ENCODE data around the gene PRODH.
A peak's percentile ranks its signal among the peaks of the same experiment; 100 is the strongest.
"Not testable (repeated sequence)": the region's sequence is repeated elsewhere in the genome, so short reads cannot be mapped to it uniquely, and the experiment has no call there.

The PRODH gene

GRCh38 chr22:18958321-18958705 lies 22.2 kb upstream of the PRODH start:
- WGBS, result 94% methylated on average over 18 of the region's 18 CpGs
- not testable (repeated sequence) for H3K27me3 ChIP-seq (ENCODE audit: insufficient read depth, low read length); H3K4me1 ChIP-seq (ENCODE audit: insufficient read depth, low read length); H3K27ac ChIP-seq (ENCODE audit: low read depth, low read length); H3K36me3 ChIP-seq (ENCODE audit: insufficient read depth, low read length); H3K9me3 ChIP-seq (ENCODE audit: insufficient read depth, low read depth, low read length); H3K9ac ChIP-seq (ENCODE audit: low read depth, low read length); H3K4me3 ChIP-seq (ENCODE audit: low read length)

GRCh38 chr22:18957621-18958320 lies 21.7 kb upstream of the PRODH start:
- WGBS, result 91% methylated on average over 13 of the region's 18 CpGs
- not testable (repeated sequence) for H3K4me3 ChIP-seq (ENCODE audit: low read length)

DNA sequence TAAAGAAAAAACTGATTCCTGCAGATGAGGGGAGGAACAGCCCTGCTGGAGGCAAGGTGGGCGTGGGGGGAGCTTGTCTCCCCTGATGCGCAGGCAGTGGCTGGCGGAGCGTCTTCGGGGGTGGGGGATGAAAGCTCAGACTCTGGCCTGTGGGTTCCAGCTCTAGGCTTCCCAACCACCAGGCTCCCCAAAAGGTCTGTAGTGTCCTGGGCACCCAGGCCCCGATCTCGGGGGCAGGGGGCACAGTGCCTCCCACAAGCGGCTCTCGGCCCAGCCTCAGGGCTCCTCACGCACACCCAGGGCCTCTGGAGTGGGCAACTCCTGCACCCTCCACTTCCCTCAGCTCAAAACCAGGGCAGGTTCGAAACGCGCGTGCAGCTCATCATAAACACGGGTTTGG lies 20.9 kb upstream of the PRODH start:
- not testable (repeated sequence) for H3K27me3 ChIP-seq (ENCODE audit: insufficient read depth, low read length); H3K36me3 ChIP-seq (ENCODE audit: insufficient read depth, low read length); H3K9ac ChIP-seq (ENCODE audit: low read depth, low read length); H3K27ac ChIP-seq (ENCODE audit: low read depth, low read length); H3K9me3 ChIP-seq (ENCODE audit: insufficient read depth, low read depth, low read length); H3K4me3 ChIP-seq (ENCODE audit: low read length); H3K4me1 ChIP-seq (ENCODE audit: insufficient read depth, low read length)
- 87% methylated on average over 15 of the region's 15 CpGs for WGBS

More at GRCh38 chr22:18957621-18958320, 21.7 kb upstream of the PRODH start:
- not testable (repeated sequence) for H3K4me1 ChIP-seq (ENCODE audit: insufficient read depth, low read length); H3K9me3 ChIP-seq (ENCODE audit: insufficient read depth, low read depth, low read length); H3K36me3 ChIP-seq (ENCODE audit: insufficient read depth, low read length); H3K27me3 ChIP-seq (ENCODE audit: insufficient read depth, low read length); H3K27ac ChIP-seq (ENCODE audit: low read depth, low read length); H3K9ac ChIP-seq (ENCODE audit: low read depth, low read length)

GRCh38 chr22:18956121-18956895 lies 20.2 kb upstream of the PRODH start:
- not testable (repeated sequence) for H3K27ac ChIP-seq (ENCODE audit: low read depth, low read length); H3K4me1 ChIP-seq (ENCODE audit: insufficient read depth, low read length); H3K9me3 ChIP-seq (ENCODE audit: insufficient read depth, low read depth, low read length); H3K36me3 ChIP-seq (ENCODE audit: insufficient read depth, low read length); H3K27me3 ChIP-seq (ENCODE audit: insufficient read depth, low read length); H3K9ac ChIP-seq (ENCODE audit: low read depth, low read length); H3K4me3 ChIP-seq (ENCODE audit: low read length)
- WGBS, result 83% methylated on average over 15 of the region's 15 CpGs

DNA sequence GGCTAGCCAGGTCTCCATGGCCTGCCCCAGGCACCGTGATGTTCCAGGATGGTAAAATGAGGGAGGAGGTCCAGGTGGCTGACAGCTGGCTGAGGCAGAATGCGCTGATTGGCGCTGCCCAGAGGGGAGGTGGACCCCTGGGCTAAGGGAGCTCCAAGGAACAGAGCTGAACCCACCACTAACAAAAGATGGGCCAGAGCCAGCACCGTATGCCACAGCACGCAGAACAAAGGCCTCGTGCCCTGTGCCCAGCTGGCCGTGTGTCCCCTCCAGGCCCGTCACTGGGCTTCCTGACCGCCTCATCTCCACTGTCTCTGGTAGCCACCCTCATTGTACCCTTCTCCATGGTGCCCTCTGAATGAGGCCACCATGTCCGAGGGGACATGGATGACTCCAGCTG lies 19.6 kb upstream of the PRODH start:
- H3K27ac ChIP-seq (ENCODE audit: low read depth, low read length), result no peak overlapping the region

DNA sequence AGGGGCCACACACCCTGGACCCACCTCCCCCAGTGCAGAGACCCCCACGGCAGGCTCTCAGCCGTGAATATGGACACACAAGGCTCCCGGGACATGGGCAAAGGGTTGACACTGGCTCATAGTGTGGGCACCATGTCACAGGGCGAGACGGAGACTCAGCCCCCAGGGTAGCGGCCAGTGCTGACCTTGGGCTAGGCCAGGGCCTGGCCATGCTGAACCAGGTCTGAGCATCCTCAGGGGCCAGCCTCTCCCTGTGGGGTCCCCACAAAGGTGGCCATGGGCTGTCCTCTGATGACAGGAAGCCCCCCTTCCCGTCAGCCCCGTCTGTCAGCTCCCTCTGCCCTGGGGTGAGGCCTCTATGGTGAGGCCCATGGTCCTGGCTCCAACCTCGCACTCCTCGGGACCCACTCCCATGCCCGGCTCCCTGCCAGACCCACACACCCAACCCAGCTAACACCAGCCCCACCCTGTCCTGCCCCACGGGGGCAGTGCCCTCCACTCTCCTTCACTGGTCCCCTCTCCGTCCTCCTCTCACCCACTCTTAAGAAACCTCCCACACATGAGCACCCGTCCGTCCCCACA lies 19.0 kb upstream of the PRODH start:
- H3K9me3 ChIP-seq (ENCODE audit: insufficient read depth, low read depth, low read length), result no peaks in the 10 kb centered on the region
- H3K4me3 ChIP-seq (ENCODE audit: low read length), result no peak overlapping the region
- 87% methylated on average over 15 of the region's 15 CpGs for WGBS
- no peak overlapping the region for H3K27ac ChIP-seq (ENCODE audit: low read depth, low read length)
- H3K27me3 ChIP-seq (ENCODE audit: insufficient read depth, low read length), result no peaks in the 10 kb centered on the region
- H3K9ac ChIP-seq (ENCODE audit: low read depth, low read length), result no peak overlapping the region
- no peaks in the 10 kb centered on the region for H3K4me1 ChIP-seq (ENCODE audit: insufficient read depth, low read length)
- H3K36me3 ChIP-seq (ENCODE audit: insufficient read depth, low read length), result no peaks in the 10 kb centered on the region

More for the DNA sequence above, 19.6 kb upstream of the PRODH start:
- Histone ChIP-seq H3K36me3 (ENCODE audit: insufficient read depth, low read length) (no peaks in the 10 kb centered on the region), H3K4me3 (ENCODE audit: low read length) (no peak overlapping the region), H3K9me3 (ENCODE audit: insufficient read depth, low read depth, low read length) (no peaks in the 10 kb centered on the region), H3K4me1 (ENCODE audit: insufficient read depth, low read length) (no peaks in the 10 kb centered on the region), H3K9ac (ENCODE audit: low read depth, low read length) (no peak overlapping the region), H3K27me3 (ENCODE audit: insufficient read depth, low read length) (no peaks in the 10 kb centered on the region)
- 95% methylated on average over 10 of the region's 10 CpGs for WGBS

- not testable (repeated sequence) for H3K27ac ChIP-seq (ENCODE audit: low read depth, low read length); H3K27me3 ChIP-seq (ENCODE audit: insufficient read depth, low read length); H3K4me1 ChIP-seq (ENCODE audit: insufficient read depth, low read length); H3K9me3 ChIP-seq (ENCODE audit: insufficient read depth, low read depth, low read length); H3K9ac ChIP-seq (ENCODE audit: low read depth, low read length); H3K4me3 ChIP-seq (ENCODE audit: low read length); H3K36me3 ChIP-seq (ENCODE audit: insufficient read depth, low read length)
- WGBS, result 20% methylated on average over 14 of the region's 14 CpGs
Measured at GRCh38 chr22:18954303-18954989, 18.4 kb upstream of the PRODH start.

DNA sequence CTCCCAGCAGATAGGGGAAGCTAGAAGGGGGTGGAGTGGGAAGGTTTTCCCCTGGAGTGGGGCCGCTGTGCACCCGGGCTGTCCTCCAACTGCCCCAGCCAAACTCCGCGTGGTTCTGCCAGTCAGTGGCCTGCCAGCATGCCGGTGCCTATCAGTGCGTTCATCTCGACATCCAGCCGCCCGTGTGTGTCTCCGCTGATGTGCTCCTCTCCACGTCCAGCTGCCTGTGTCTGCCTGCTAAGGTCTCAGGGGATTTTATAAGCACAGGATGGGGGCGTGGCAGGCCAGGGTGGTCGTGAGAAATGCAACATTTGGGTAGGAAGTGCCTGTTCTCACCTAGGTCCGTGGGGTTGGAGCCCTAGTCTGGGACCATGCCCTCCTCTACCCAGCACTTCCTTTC lies 17.0 kb upstream of the PRODH start:
- not testable (repeated sequence) for H3K4me3 ChIP-seq (ENCODE audit: low read length); H3K36me3 ChIP-seq (ENCODE audit: insufficient read depth, low read length); H3K27ac ChIP-seq (ENCODE audit: low read depth, low read length); H3K9me3 ChIP-seq (ENCODE audit: insufficient read depth, low read depth, low read length); H3K27me3 ChIP-seq (ENCODE audit: insufficient read depth, low read length); H3K4me1 ChIP-seq (ENCODE audit: insufficient read depth, low read length); H3K9ac ChIP-seq (ENCODE audit: low read depth, low read length)
- 90% methylated on average over 14 of the region's 14 CpGs for WGBS

- Histone ChIP-seq H3K9ac (ENCODE audit: low read depth, low read length) (no peak overlapping the region), H3K36me3 (ENCODE audit: insufficient read depth, low read length) (no peaks in the 10 kb centered on the region), H3K9me3 (ENCODE audit: insufficient read depth, low read depth, low read length) (no peaks in the 10 kb centered on the region), H3K27me3 (ENCODE audit: insufficient read depth, low read length) (no peaks in the 10 kb centered on the region), H3K4me3 (ENCODE audit: low read length) (no peak overlapping the region), H3K27ac (ENCODE audit: low read depth, low read length) (no peak overlapping the region), H3K4me1 (ENCODE audit: insufficient read depth, low read length) (peaks cover 12% of the 10 kb centered on the region)
- 89% methylated on average over 6 of the region's 6 CpGs for WGBS
Measured at GRCh38 chr22:18952022-18952421, 15.9 kb upstream of the PRODH start.

GRCh38 chr22:18950141-18950540 lies 14.0 kb upstream of the PRODH start:
- Histone ChIP-seq H3K9ac (ENCODE audit: low read depth, low read length) (no peak overlapping the region), H3K27me3 (ENCODE audit: insufficient read depth, low read length) (no peaks in the 10 kb centered on the region), H3K4me3 (ENCODE audit: low read length) (no peak overlapping the region), H3K4me1 (ENCODE audit: insufficient read depth, low read length) (peaks cover 12% of the 10 kb centered on the region), H3K27ac (ENCODE audit: low read depth, low read length) (no peak overlapping the region), H3K9me3 (ENCODE audit: insufficient read depth, low read depth, low read length) (no peaks in the 10 kb centered on the region), H3K36me3 (ENCODE audit: insufficient read depth, low read length) (0 out of 2 replicates have a peak, but pooled peaks cover 2% of the 10 kb centered on the region)
- 90% methylated on average over 5 of the region's 5 CpGs for WGBS

DNA sequence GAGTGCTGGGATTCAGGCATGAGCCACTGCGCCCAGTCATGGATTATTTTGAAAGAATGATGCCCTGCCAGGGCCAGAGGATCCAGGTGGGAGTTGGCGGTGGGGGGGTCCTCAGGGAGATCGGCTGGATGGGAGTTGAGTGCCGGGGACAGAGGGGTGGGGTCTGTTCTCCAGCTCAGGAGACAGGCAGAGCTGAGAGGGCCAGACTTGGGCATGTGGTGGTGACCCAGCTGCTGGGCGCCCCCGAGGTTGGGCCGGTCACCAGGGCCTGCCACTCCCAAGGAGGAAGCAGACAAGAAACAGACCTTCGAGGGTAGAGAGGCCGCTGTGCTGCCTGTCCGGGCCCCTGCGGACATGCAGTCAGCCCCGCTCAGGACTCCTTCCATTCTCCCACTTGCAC lies 11.8 kb upstream of the PRODH start:
- Histone ChIP-seq H3K4me1 (ENCODE audit: insufficient read depth, low read length) (peaks cover 12% of the 10 kb centered on the region), H3K9me3 (ENCODE audit: insufficient read depth, low read depth, low read length) (no peaks in the 10 kb centered on the region), H3K27me3 (ENCODE audit: insufficient read depth, low read length) (no peaks in the 10 kb centered on the region), H3K27ac (ENCODE audit: low read depth, low read length) (peak overlapping the region; percentile 97), H3K9ac (ENCODE audit: low read depth, low read length) (peak overlapping the region; percentile 40), H3K36me3 (ENCODE audit: insufficient read depth, low read length) (0 out of 2 replicates have a peak, but pooled peaks cover 2% of the 10 kb centered on the region), H3K4me3 (ENCODE audit: low read length) (no peak overlapping the region)
- 81% methylated on average over 12 of the region's 12 CpGs for WGBS
